T-cell (primary cell): Measurements from ENCODE around the gene BLOC1S1. TPM values are rescaled to one million over a fixed set of nuclear protein-coding genes. Genes with fewer than 3 reads are reported as not detected.

Experiments
- ATAC-seq, 4 experiments: fragments of 200-7000 bp in 3 of 4; fragments of 150-1000 bp in 1 of 4; cut with Tn5 transposase; replicated peaks in 1 of 4; 1 replicate in 3 of 4; 2 replicates in 1 of 4; pipeline ENCODE4 v1.10.0; 2021; ENCODE audit warnings: moderate library complexity in 3 of 4, mild to moderate bottlenecking in 2 of 4, moderate number of reproducible peaks in 1 of 4
- CTCF ChIA-PET, 2 donors: fragments of 300-600 bp; sonication (Branson Sonifier 250); formaldehyde crosslinking; loops; one replicate each; lab custom pipeline; 2022; ENCODE audit warnings: antibody characterized with exemption in 2 of 2; lab: Charles Lee
- POLR2A ChIA-PET, 2 donors: fragments of 300-600 bp; sonication (Branson Sonifier 250); formaldehyde crosslinking; loops; one replicate each; lab custom pipeline; 2022; ENCODE audit warnings: antibody characterized with exemption in 2 of 2; lab: Charles Lee
- DNase-seq, 35 experiments: peaks; one replicate each; pipeline versions ENCODE4 v3.0.0 to v3.0.0-alpha.2; 2013 to 2023
- H3K27ac ChIP-seq: one replicate; pipeline ENCODE4 v1.5.1; 2013; ENCODE audit warnings: low read length
- H3K27me3 ChIP-seq, 2 experiments: replicated peaks in 1 of 2; 1 replicate in 1 of 2; 2 replicates in 1 of 2; pipeline versions ENCODE4 v1.6.1 to v1.7.0; 2013; ENCODE audit warnings: low read length in 1 of 2, mixed read lengths in 1 of 2; ENCODE audit not compliant: control insufficient read depth in 2 of 2, insufficient read depth in 2 of 2; ENCODE audit errors: extremely low read depth in 1 of 2
- H3K36me3 ChIP-seq, 2 donors: 1 replicate in 1 of 2; 2 replicates in 1 of 2; pipeline versions ENCODE4 v1.6.1 to v1.7.0; 2013; ENCODE audit warnings: low read length in 1 of 2; ENCODE audit not compliant: control insufficient read depth in 2 of 2, insufficient read depth in 1 of 2; ENCODE audit errors: extremely low read depth in 1 of 2
- H3K4me1 ChIP-seq, 2 experiments: 1 replicate in 1 of 2; 2 replicates in 1 of 2; pipeline versions ENCODE4 v1.6.1 to v1.7.0; 2013; ENCODE audit warnings: low read length in 2 of 2, mixed read lengths in 1 of 2; ENCODE audit not compliant: insufficient read depth in 2 of 2, control insufficient read depth in 1 of 2; ENCODE audit errors: extremely low read depth in 1 of 2
- H3K4me3 ChIP-seq, 2 donors: 1 replicate in 1 of 2; 2 replicates in 1 of 2; pipeline versions ENCODE4 v1.5.1 to v1.7.0; 2013; ENCODE audit warnings: mild to moderate bottlenecking in 2 of 2, low read length in 1 of 2, moderate library complexity in 1 of 2; ENCODE audit not compliant: control insufficient read depth in 1 of 2; ENCODE audit errors: extremely low read depth in 1 of 2
- H3K9me3 ChIP-seq: 2 replicates; pipeline ENCODE4 v1.7.0; 2013
- H3K27ac Mint-ChIP-seq, 2 donors: one replicate each; pipeline ENCODE4 v1.8.0; 2020 to 2021; ENCODE audit warnings: mild to moderate bottlenecking in 2 of 2, mixed read lengths in 2 of 2
- H3K27me3 Mint-ChIP-seq, 2 donors: one replicate each; pipeline ENCODE4 v1.8.0; 2021 to 2022; ENCODE audit warnings: mixed read lengths in 2 of 2
- H3K36me3 Mint-ChIP-seq: one replicate; pipeline ENCODE4 v1.8.0; 2021; ENCODE audit warnings: mixed read lengths
- H3K4me1 Mint-ChIP-seq, 3 donors: one replicate each; pipeline ENCODE4 v1.8.0; 2020 to 2022; ENCODE audit warnings: mixed read lengths in 3 of 3, mild to moderate bottlenecking in 1 of 3
- H3K4me3 Mint-ChIP-seq, 3 donors: one replicate each; pipeline ENCODE4 v1.8.0; 2020 to 2022; ENCODE audit warnings: mild to moderate bottlenecking in 3 of 3, mixed read lengths in 3 of 3, moderate library complexity in 3 of 3
- H3K9me3 Mint-ChIP-seq, 3 donors: one replicate each; pipeline ENCODE4 v1.8.0; 2020 to 2022; ENCODE audit warnings: mixed read lengths in 3 of 3
- WGBS: methylation state at CpG from one replicate; pipeline ENCODE4 v1.1.5; 2013; ENCODE audit warnings: missing lambda C conversion rate; ENCODE audit not compliant: insufficient coverage; 5-methylcytosine and 5-hydroxymethylcytosine counted together
- total RNA-seq, 35 experiments: library from RNA in 6 of 35; stranded (reverse) in 6 of 35; fragments of 120-200 nt in 1 of 35; gene quantifications; one replicate each; pipeline versions ENCODE4 v1.2.1 to v1.2.4 and lab custom pipeline; 2013 to 2026

The BLOC1S1 gene
- total RNA-seq, 5 donors from 2014 or later (not counting 1 experiment from before 2014, with no cell fraction given), result 49.4 to 76.6 (median 72.7) TPM

DNA sequence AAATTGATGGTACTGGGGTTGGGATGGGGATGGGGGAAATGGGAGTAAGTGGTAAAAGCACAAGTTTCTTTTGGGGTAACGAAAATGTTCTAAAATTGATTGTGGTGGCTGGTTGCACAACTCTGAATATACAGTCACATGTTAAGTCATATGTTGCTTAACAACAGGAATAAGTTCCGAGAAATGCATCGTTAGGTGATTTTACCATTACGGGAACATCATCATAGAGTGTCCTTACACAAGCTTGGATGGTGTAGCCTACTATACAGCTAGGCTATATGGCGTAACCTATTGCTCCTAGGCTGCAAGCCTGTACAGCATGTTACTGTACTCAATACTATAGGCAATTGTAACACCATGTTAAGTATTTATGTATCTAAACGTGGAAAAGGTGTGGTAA, 39.1 kb upstream of the BLOC1S1 start:
- H3K4me3 Mint-ChIP-seq, result no peak overlapping the region
- H3K4me3 ChIP-seq, result no peak overlapping the region
- H3K4me1 ChIP-seq, result peaks cover 0 to 7% of the 10 kb centered on the region in 2 experiments
- DNase-seq (no peak), ATAC-seq (no peak)
- no peaks in the 10 kb centered on the region for H3K36me3 Mint-ChIP-seq
- POLR2A ChIA-PET, result no interaction called here
- H3K27ac ChIP-seq, result no peak overlapping the region
- WGBS, result 71% methylated on average over 4 of the region's 6 CpGs
- H3K27me3 ChIP-seq, result peaks cover 0 to 25% of the 10 kb centered on the region in 2 experiments
- CTCF ChIA-PET, result interaction anchor here in 1 of 2 donors (0.8 kb wide), 1 partner anchor 282 kb away, joined by 3 read pairs; no protein-coding TSS in a partner anchor
- no peaks in the 10 kb centered on the region for H3K9me3 Mint-ChIP-seq
- no peaks in the 10 kb centered on the region for H3K9me3 ChIP-seq
- H3K27me3 Mint-ChIP-seq, result peaks cover 34% of the 10 kb centered on the region in 2 donors
- H3K4me1 Mint-ChIP-seq, result peaks cover 7 to 13% (median 10%) of the 10 kb centered on the region in 3 donors
- no peak overlapping the region for H3K27ac Mint-ChIP-seq
- H3K36me3 ChIP-seq, result no peaks in the 10 kb centered on the region

DNA sequence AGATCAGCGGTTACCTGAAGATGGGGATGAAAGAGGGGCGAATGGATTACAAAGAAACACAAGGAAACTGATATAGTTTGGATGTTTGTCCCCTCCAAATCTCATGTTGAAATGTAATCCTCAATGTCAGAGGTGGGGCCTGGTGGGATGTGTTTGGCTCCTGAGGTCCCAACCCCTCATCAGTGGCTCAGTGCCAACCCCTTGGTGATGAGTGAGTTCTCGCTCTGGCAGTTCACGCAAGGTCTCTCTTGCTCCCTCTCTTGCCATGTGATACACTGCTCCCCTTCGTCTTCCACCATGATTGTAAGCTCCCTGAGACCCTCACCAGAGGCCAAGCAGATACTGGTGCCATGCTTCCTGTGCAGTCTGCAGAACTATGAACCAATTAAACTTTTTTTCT, 36.2 kb upstream of the BLOC1S1 start:
- POLR2A ChIA-PET, result no interaction called here

DNA sequence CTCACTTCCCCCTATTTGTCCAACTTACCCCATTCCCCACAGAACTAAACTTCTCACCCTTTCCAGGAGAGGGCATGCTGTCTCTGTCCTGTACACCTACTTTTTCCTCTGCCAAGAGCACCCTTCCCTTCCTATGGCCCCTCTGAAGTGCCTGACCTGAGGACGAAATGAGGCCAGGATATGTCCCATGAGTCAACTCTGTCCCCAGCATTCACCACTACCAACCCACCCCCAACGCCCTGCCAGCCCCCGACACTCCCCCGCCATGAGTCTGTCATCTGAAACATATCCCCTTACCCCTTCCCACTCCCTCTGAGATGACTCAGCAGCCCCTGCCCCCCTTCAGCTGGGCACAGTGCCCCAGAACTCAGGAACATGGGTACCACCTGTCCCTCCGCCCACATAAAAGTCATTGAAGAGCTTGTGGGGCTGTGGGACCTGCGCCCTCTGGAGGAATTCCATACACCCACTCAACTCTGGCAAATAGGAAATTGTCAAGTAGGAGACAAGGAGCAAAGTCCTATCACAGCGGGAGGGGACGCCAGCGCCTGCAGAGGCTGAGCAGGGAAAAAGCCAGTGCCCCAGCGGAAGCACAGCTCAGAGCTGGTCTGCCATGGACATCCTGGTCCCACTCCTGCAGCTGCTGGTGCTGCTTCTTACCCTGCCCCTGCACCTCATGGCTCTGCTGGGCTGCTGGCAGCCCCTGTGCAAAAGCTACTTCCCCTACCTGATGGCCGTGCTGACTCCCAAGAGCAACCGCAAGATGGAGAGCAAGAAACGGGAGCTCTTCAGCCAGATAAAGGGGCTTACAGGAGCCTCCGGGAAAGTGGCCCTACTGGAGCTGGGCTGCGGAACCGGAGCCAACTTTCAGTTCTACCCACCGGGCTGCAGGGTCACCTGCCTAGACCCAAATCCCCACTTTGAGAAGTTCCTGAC, 34.4 kb upstream of the BLOC1S1 start:
- peaks cover 0 to 9% of the 10 kb centered on the region in 2 experiments for H3K4me1 ChIP-seq
- no peaks in the 10 kb centered on the region for H3K36me3 ChIP-seq
- CTCF ChIA-PET, result no interaction called here
- H3K36me3 Mint-ChIP-seq, result no peaks in the 10 kb centered on the region
- peaks cover 33 to 35% of the 10 kb centered on the region in 2 donors for H3K27me3 Mint-ChIP-seq
- no peak overlapping the region for H3K27ac Mint-ChIP-seq
- 20% methylated on average over 12 of the region's 17 CpGs for WGBS
- peaks cover 0 to 36% of the 10 kb centered on the region in 2 experiments for H3K27me3 ChIP-seq
- peak overlapping the region in 1 of 3 donors; percentile 46 for H3K4me3 Mint-ChIP-seq
- DNase-seq (no peak), ATAC-seq (peak in 3 of 4 experiments; percentile 34 to 44 (median 38))
- H3K4me3 ChIP-seq, result no peak overlapping the region
- H3K27ac ChIP-seq, result no peak overlapping the region
- POLR2A ChIA-PET, result no interaction called here
- no peaks in the 10 kb centered on the region for H3K9me3 Mint-ChIP-seq
- H3K4me1 Mint-ChIP-seq, result peaks cover 9 to 22% (median 12%) of the 10 kb centered on the region in 3 donors
- no peaks in the 10 kb centered on the region for H3K9me3 ChIP-seq

More for the DNA sequence above, 36.2 kb upstream of the BLOC1S1 start:
- Mint-ChIP-seq H3K27me3 (peaks cover 37 to 39% of the 10 kb centered on the region in 2 donors), H3K36me3 (no peaks in the 10 kb centered on the region), H3K9me3 (no peaks in the 10 kb centered on the region), H3K27ac (no peak overlapping the region), H3K4me1 (peaks cover 9 to 22% (median 12%) of the 10 kb centered on the region in 3 donors), H3K4me3 (no peak overlapping the region)
- peaks cover 0 to 38% of the 10 kb centered on the region in 2 experiments for H3K27me3 ChIP-seq
- H3K27ac ChIP-seq, result no peak overlapping the region
- no peak overlapping the region for H3K4me3 ChIP-seq
- peaks cover 0 to 9% of the 10 kb centered on the region in 2 experiments for H3K4me1 ChIP-seq
- CTCF ChIA-PET, result no interaction called here
- no peaks in the 10 kb centered on the region for H3K9me3 ChIP-seq
- 83% methylated on average over 4 of the region's 5 CpGs for WGBS
- no peaks in the 10 kb centered on the region for H3K36me3 ChIP-seq
- no peak for ATAC-seq
- DNase-seq, result no peak

DNA sequence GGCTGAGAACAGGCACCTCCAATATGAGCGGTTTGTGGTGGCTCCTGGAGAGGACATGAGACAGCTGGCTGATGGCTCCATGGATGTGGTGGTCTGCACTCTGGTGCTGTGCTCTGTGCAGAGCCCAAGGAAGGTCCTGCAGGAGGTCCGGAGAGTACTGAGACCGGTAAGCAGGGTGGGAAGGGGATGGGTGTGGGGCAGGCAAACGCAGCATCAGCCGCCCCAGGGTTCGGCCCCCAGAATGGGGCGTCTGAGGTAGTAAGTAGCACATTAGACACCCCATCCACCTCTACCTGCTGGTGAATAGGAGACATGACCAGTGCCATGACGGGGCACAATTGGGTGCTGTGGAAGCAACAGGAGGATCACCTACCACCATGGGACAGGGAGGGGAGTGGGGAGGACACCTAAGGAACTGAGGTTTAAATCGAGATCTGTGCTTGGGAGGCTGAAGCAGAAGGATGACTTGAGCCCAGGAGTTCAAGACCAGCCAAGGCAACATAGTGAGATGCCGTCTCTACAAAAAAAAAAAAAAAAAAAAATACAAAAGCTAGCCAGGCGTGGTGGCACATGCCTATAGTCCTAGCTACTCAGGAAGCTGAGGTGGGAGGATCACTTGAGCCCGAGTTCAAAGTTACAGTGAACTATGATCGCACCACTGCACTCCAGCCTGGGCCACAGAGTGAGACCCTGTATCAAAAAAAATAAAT, 33.6 kb upstream of the BLOC1S1 start:
- ChIA-PET CTCF (interaction anchor here in 1 of 2 donors (0.7 kb wide), 1 partner anchor 1454 kb away, joined by 7 read pairs; no protein-coding TSS in a partner anchor), POLR2A (interaction anchor here (0.6 kb wide), 2 partner anchors 231 to 440 kb away, joined by 3 to 6 read pairs; no protein-coding TSS in a partner anchor)
- H3K9me3 Mint-ChIP-seq, result no peaks in the 10 kb centered on the region
- ATAC-seq (no peak), DNase-seq (no peak)
- peaks cover 0 to 9% of the 10 kb centered on the region in 2 experiments for H3K4me1 ChIP-seq
- H3K36me3 ChIP-seq, result no peaks in the 10 kb centered on the region
- H3K27ac Mint-ChIP-seq, result no peak overlapping the region
- peaks cover 0 to 36% of the 10 kb centered on the region in 2 experiments for H3K27me3 ChIP-seq
- H3K27ac ChIP-seq, result no peak overlapping the region
- no peaks in the 10 kb centered on the region for H3K9me3 ChIP-seq
- WGBS, result no CpG with 5 or more reads among the region's 13 CpGs
- no peak overlapping the region for H3K4me3 ChIP-seq
- peak overlapping the region in 1 of 3 donors; percentile 46 for H3K4me3 Mint-ChIP-seq
- H3K36me3 Mint-ChIP-seq, result no peaks in the 10 kb centered on the region
- peaks cover 33% of the 10 kb centered on the region in 2 donors for H3K27me3 Mint-ChIP-seq
- H3K4me1 Mint-ChIP-seq, result peaks cover 13 to 26% (median 16%) of the 10 kb centered on the region in 3 donors

DNA sequence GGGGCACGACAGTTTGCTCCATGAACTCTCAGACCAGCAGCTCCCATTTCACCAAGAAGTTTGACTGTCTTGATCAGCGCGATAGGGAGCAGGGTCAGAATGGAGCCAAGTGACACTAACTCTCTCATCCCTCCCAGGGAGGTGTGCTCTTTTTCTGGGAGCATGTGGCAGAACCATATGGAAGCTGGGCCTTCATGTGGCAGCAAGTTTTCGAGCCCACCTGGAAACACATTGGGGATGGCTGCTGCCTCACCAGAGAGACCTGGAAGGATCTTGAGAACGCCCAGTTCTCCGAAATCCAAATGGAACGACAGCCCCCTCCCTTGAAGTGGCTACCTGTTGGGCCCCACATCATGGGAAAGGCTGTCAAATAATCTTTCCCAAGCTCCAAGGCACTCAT, 32.2 kb upstream of the BLOC1S1 start:
- peaks cover 33% of the 10 kb centered on the region in 2 donors for H3K27me3 Mint-ChIP-seq
- DNase-seq (no peak), ATAC-seq (no peak)
- no peaks in the 10 kb centered on the region for H3K9me3 Mint-ChIP-seq
- no peaks in the 10 kb centered on the region for H3K36me3 ChIP-seq
- peaks cover 18 to 31% (median 23%) of the 10 kb centered on the region in 3 donors for H3K4me1 Mint-ChIP-seq
- peaks cover 0 to 39% of the 10 kb centered on the region in 2 experiments for H3K27me3 ChIP-seq
- ChIA-PET CTCF (no interaction called here), POLR2A (no interaction called here)
- WGBS, result 76% methylated on average over 5 of the region's 7 CpGs
- no peak overlapping the region for H3K4me3 ChIP-seq
- H3K27ac Mint-ChIP-seq, result no peak overlapping the region
- no peaks in the 10 kb centered on the region for H3K36me3 Mint-ChIP-seq
- H3K4me1 ChIP-seq, result peaks cover 0 to 17% of the 10 kb centered on the region in 2 experiments
- no peaks in the 10 kb centered on the region for H3K9me3 ChIP-seq
- no peak overlapping the region for H3K4me3 Mint-ChIP-seq
- H3K27ac ChIP-seq, result no peak overlapping the region

DNA sequence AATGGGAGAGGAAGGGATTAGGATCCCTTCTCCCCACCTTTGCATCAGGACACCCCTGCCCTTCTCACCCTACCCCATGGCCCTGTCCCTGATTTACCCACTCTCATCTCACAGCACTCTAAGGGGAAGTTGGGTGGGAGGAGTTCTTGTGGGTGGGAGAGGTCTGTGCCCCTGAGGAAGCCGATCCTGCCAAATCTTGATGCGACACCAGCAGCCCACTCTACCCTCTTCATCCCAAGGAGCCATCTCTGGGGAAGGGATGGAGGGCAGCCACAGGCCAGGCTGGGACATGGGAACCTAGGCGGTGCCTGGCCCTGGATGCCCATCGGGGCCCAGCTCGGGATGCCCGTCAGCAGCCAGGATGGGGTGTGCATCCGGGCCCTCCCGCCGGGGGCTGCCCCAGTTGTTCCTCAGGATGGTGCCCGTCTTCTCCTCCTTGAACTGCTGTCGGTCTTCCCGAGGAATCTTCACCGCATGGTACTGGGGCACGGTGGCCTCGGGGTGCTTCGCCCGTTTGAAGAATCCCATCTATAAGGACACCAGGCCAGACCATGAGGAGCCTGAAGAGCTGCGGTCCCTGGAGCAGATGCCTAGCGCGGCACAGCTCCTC, 31.0 kb upstream of the BLOC1S1 start:
- no peak overlapping the region for H3K27ac Mint-ChIP-seq
- no peak for ATAC-seq
- DNase-seq, result no peak
- H3K9me3 Mint-ChIP-seq, result no peaks in the 10 kb centered on the region
- H3K4me1 Mint-ChIP-seq, result peaks cover 18 to 31% (median 23%) of the 10 kb centered on the region in 3 donors
- Histone ChIP-seq H3K27ac (no peak overlapping the region), H3K36me3 (no peaks in the 10 kb centered on the region), H3K9me3 (no peaks in the 10 kb centered on the region), H3K27me3 (peaks cover 0 to 31% of the 10 kb centered on the region in 2 experiments), H3K4me1 (peaks cover 0 to 17% of the 10 kb centered on the region in 2 experiments), H3K4me3 (no peak overlapping the region)
- H3K36me3 Mint-ChIP-seq, result no peaks in the 10 kb centered on the region
- whole genome bisulfite sequencing, result 95% methylated on average over 15 of the region's 20 CpGs
- no peak overlapping the region for H3K4me3 Mint-ChIP-seq
- CTCF ChIA-PET, result no interaction called here
- POLR2A ChIA-PET, result no interaction called here
- peaks cover 21 to 26% of the 10 kb centered on the region in 2 donors for H3K27me3 Mint-ChIP-seq
